ENCODE data around the gene KAT2A. TPM values are rescaled to one million over a fixed set of nuclear protein-coding genes. Genes with fewer than 3 reads are reported as not detected.

KAT2A gene
- total and polyA plus RNA-seq, 9 of the 15 experiments (the other 6 are each of a cell fraction or from before 2014, with no cell fraction given): 1.5 to 80.4 (median 31.9) TPM

DNA sequence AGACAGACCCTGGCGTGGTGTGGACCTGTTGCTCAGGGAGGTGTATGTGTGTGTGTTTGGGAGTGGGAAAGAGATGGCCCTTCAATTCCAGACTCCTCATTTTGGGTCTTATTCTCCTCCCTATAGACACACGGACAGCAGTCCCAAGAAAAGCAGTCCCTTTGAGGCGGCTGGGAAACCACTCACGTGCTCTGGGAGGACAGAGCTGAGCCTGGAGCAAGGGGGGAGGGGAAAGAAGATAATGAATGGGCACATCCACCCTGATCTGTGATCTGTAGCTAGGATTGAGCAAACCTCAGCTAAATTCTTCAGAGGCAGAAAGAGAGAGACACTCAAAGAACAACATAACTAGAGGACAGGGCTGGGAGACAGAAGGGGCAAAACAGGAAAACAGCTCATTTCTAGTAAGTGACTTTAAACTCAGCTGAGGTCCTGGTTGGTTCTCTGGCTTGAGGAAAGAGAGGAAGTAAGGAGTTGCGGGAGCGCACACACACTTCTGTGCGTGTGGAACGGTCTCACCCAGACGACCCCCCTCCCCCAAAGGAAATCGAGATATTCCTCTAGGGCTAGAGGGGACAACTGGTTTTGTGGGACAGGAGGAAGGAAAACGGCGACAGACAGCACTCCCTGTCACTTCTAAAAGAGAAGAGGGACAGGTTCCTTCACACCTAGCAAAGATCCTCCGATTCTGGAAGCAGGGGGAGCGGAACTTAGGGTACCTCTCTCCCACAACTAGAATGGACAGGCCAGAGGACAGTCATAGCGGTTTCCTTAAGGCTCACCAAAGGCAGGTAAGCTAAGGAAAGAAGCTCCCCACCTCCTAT is 33.0 kb upstream of the KAT2A start (continued):
- no peak for TF ChIP-seq ATF6 (CRISPR knock-in tag; IDR thresholded peaks at IDR 0.05)
- TF ChIP-seq, protein P1, sequence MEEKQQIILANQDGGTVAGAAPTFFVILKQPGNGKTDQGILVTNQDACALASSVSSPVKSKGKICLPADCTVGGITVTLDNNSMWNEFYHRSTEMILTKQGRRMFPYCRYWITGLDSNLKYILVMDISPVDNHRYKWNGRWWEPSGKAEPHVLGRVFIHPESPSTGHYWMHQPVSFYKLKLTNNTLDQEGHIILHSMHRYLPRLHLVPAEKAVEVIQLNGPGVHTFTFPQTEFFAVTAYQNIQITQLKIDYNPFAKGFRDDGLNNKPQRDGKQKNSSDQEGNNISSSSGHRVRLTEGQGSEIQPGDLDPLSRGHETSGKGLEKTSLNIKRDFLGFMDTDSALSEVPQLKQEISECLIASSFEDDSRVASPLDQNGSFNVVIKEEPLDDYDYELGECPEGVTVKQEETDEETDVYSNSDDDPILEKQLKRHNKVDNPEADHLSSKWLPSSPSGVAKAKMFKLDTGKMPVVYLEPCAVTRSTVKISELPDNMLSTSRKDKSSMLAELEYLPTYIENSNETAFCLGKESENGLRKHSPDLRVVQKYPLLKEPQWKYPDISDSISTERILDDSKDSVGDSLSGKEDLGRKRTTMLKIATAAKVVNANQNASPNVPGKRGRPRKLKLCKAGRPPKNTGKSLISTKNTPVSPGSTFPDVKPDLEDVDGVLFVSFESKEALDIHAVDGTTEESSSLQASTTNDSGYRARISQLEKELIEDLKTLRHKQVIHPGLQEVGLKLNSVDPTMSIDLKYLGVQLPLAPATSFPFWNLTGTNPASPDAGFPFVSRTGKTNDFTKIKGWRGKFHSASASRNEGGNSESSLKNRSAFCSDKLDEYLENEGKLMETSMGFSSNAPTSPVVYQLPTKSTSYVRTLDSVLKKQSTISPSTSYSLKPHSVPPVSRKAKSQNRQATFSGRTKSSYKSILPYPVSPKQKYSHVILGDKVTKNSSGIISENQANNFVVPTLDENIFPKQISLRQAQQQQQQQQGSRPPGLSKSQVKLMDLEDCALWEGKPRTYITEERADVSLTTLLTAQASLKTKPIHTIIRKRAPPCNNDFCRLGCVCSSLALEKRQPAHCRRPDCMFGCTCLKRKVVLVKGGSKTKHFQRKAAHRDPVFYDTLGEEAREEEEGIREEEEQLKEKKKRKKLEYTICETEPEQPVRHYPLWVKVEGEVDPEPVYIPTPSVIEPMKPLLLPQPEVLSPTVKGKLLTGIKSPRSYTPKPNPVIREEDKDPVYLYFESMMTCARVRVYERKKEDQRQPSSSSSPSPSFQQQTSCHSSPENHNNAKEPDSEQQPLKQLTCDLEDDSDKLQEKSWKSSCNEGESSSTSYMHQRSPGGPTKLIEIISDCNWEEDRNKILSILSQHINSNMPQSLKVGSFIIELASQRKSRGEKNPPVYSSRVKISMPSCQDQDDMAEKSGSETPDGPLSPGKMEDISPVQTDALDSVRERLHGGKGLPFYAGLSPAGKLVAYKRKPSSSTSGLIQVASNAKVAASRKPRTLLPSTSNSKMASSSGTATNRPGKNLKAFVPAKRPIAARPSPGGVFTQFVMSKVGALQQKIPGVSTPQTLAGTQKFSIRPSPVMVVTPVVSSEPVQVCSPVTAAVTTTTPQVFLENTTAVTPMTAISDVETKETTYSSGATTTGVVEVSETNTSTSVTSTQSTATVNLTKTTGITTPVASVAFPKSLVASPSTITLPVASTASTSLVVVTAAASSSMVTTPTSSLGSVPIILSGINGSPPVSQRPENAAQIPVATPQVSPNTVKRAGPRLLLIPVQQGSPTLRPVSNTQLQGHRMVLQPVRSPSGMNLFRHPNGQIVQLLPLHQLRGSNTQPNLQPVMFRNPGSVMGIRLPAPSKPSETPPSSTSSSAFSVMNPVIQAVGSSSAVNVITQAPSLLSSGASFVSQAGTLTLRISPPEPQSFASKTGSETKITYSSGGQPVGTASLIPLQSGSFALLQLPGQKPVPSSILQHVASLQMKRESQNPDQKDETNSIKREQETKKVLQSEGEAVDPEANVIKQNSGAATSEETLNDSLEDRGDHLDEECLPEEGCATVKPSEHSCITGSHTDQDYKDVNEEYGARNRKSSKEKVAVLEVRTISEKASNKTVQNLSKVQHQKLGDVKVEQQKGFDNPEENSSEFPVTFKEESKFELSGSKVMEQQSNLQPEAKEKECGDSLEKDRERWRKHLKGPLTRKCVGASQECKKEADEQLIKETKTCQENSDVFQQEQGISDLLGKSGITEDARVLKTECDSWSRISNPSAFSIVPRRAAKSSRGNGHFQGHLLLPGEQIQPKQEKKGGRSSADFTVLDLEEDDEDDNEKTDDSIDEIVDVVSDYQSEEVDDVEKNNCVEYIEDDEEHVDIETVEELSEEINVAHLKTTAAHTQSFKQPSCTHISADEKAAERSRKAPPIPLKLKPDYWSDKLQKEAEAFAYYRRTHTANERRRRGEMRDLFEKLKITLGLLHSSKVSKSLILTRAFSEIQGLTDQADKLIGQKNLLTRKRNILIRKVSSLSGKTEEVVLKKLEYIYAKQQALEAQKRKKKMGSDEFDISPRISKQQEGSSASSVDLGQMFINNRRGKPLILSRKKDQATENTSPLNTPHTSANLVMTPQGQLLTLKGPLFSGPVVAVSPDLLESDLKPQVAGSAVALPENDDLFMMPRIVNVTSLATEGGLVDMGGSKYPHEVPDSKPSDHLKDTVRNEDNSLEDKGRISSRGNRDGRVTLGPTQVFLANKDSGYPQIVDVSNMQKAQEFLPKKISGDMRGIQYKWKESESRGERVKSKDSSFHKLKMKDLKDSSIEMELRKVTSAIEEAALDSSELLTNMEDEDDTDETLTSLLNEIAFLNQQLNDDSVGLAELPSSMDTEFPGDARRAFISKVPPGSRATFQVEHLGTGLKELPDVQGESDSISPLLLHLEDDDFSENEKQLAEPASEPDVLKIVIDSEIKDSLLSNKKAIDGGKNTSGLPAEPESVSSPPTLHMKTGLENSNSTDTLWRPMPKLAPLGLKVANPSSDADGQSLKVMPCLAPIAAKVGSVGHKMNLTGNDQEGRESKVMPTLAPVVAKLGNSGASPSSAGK (IDR thresholded peaks at IDR 0.05): no peak
- no peak for TF ChIP-seq ETV6 (IDR thresholded peaks at IDR 0.05; ENCODE audit: borderline replicate concordance in 1 of 2, low read depth in 2 of 2, low read length in 1 of 2)
- TF ChIP-seq ETV6 (CRISPR knock-in tag; IDR thresholded peaks at IDR 0.05; ENCODE audit: borderline replicate concordance): no peak
- TF ChIP-seq TAF15 (IDR thresholded peaks at IDR 0.05; ENCODE audit: low read depth, low read length): no peak
- TF ChIP-seq, protein P2, sequence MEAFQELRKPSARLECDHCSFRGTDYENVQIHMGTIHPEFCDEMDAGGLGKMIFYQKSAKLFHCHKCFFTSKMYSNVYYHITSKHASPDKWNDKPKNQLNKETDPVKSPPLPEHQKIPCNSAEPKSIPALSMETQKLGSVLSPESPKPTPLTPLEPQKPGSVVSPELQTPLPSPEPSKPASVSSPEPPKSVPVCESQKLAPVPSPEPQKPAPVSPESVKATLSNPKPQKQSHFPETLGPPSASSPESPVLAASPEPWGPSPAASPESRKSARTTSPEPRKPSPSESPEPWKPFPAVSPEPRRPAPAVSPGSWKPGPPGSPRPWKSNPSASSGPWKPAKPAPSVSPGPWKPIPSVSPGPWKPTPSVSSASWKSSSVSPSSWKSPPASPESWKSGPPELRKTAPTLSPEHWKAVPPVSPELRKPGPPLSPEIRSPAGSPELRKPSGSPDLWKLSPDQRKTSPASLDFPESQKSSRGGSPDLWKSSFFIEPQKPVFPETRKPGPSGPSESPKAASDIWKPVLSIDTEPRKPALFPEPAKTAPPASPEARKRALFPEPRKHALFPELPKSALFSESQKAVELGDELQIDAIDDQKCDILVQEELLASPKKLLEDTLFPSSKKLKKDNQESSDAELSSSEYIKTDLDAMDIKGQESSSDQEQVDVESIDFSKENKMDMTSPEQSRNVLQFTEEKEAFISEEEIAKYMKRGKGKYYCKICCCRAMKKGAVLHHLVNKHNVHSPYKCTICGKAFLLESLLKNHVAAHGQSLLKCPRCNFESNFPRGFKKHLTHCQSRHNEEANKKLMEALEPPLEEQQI (IDR thresholded peaks at IDR 0.05): no peak
- no peak for TF ChIP-seq CXXC5 (CRISPR knock-in tag; IDR thresholded peaks at IDR 0.05)
- no peak for TF ChIP-seq RBM34 (IDR thresholded peaks at IDR 0.05; ENCODE audit: borderline replicate concordance, insufficient read depth, low read length)
- no peak for TF ChIP-seq SOX6 (IDR thresholded peaks at IDR 0.05)
